Stimulated activated CD8-positive, alpha-beta memory T cell treated with anti-CD3 and anti-CD28 coated beads, Interleukin-4, amount 100 ng/mL, for 4 hours (primary cell): ENCODE data around the gene MAP4K1.
"Not testable (repeated sequence)": the region's sequence is repeated elsewhere in the genome, so short reads cannot be mapped to it uniquely, and the experiment has no call there.

Experiments
- DNase-seq, 2 donors: peaks; one replicate each; pipeline ENCODE4 v3.0.0-alpha.2; 2020; ENCODE audit warnings: low read depth in 2 of 2, low spot score in 1 of 2

The MAP4K1 gene

DNA sequence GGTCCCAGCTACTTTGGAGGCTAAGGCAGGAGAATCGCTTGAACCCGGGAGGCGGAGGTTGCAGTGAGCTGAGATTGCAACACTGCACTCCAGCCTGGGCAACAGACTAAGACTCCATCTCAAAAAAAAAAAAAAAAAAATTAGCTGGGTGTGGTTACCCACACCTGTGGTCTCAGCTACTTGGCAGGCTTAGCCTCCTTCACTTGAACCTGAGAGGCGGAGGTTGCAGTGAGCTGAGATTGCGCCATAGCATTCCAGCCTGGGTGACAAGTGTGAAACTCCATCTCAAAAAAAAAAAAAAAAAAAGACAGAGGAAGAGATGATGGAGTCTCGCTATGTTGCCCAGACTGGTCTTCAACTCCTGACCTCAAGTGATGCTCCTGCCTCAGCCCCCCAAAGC, 38.4 kb downstream of the MAP4K1 start:
- not testable (repeated sequence) for DNase-seq

DNA sequence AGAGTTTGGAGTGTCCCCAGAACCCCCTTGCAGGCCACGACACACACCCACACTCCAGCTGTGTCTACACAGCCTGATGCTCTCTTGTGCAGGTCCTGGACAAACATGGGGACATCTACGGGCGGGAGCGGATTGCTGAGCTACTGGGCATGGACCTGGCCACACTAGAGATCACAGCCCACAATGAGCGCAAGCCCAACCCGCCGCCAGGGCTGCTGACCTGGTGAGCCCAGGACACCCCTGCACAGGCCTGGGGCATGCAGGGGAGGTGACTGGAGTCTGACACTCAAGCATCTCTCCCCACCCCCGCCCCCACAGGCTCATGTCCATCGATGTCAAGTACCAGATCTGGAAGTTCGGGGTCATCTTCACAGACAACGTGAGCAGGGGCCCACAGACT, 39.9 kb downstream of the MAP4K1 start:
- DNase-seq: no peak

DNA sequence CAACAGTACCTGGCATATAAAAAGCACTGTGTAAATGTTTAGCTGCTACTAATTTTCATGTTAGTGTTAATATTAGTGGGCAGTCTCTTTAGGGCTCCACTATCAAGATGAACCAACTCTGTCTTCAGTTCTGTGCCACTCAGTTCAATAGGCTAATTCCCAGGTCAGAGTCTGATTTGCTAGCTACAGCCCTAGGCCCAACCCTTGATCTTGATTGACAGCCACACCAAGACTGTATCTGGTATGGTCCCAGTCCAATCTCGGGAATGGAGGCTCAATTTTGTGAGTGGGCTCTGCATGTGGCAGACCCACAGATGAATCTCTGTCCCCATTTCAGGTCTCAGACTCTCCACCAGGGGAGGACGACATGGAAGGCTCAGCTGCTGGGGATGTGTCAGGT, 46.1 kb downstream of the MAP4K1 start:
- DNase-seq: no peak

DNA sequence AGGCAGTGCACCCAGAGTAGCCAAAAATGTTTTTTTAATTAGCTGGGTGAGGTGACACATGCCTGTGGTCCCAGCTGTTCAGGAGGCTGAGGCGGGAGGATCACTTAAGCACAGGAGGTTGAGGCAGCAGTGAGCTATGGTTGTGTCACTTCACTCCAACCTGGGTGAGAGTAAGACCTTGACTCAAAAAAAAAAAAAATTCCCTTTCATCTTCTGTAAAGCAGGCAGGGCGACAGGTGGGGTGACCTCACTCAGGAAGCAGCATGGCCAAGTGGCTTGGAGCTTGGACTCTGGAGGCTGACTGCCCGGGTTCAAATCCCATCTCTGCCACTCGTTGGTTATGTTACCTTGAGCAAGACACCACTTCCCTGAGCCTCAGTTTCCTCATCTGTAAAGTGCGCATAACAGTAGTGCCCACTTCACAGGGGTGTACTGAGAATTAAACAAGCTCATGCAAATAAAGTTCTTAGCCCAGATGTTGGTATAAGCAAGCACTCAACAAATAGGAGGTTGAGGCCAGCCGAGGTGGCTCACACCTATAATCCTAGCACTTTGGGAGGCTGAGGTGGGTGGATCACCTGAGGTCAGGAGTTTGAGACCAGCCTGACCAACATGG, 48.3 kb downstream of the MAP4K1 start:
- no peak for DNase-seq

DNA sequence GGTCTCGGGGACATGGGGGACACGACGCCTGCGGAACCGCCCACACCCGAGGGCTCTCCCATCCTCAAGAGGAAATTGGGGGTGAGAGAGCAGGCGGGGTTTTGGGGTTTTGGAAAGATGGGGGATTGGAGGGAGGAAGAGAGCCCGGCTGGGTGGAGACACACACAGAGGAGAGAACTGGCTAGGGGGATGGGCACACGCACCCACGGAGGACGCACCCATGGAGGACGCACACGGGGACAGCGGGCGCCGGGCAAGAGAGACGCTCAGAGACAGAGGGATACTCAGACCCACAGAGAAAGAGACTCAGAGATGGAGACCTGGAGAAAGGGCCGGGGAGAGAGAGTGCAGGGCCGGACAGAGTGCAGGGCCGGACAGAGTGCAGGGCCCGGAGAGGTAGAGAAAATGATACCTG, 52.1 kb downstream of the MAP4K1 start:
- DNase-seq: no peak

DNA sequence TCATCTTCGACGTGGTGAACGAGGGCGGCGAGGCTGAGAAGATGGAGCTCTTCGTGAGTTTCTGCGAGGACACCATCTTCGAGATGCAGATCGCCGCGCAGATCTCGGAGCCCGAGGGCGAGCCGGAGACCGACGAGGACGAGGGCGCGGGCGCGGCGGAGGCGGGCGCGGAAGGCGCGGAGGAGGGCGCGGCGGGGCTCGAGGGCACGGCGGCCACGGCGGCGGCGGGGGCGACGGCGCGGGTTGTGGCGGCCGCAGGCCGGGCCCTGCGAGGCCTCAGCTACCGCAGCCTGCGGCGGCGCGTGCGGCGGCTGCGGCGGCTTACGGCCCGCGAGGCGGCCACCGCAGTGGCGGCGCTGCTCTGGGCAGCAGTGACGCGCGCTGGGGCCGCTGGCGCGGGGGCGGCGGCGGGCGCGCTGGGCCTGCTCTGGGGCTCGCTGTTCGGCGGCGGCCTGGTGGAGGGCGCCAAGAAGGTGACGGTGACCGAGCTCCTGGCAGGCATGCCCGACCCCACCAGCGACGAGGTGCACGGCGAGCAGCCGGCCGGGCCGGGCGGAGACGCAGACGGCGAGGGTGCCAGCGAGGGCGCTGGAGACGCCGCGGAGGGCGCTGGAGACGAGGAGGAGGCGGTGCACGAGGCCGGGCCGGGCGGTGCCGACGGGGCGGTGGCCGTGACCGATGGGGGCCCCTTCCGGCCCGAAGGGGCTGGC, 52.6 kb downstream of the MAP4K1 start:
- DNase-seq: no peak

DNA sequence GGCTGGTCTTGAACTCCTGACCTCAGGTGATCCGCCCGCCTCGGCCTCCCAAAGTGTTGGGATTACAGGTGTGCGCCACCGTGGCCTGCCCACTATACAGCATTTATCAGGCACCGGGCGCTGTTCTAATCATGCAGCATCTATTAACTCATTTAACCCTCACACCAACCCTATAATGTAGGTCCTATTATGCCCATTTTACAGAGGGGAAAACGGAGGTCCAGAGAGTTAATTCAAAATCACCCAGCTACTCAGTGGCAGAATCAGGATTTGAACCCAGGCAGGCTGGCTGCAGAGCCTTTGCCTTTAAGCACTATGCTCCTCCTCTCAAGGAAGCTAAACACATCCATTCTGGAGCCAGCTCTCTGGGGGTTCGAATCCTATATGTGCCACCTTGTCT, 54.3 kb downstream of the MAP4K1 start:
- no peak for DNase-seq

DNA sequence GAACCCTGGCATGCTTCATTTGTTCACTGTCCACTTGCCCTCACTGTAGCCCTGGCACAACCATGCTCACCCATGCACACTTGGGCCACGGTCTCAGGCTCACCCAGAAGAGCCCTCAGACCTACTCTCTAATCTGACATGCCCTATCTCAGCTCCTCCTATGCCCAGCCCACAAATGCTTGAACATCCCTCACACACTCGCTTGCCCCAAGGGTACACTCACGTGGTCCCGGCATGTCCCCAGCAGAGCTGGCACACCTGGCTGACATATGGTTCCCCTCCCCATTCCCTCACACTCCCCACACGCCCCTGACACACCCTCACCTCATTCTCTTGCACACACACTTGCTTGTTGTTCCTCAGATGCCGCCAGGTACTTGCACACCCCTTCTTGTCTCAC, 55.7 kb downstream of the MAP4K1 start:
- no peak for DNase-seq

DNA sequence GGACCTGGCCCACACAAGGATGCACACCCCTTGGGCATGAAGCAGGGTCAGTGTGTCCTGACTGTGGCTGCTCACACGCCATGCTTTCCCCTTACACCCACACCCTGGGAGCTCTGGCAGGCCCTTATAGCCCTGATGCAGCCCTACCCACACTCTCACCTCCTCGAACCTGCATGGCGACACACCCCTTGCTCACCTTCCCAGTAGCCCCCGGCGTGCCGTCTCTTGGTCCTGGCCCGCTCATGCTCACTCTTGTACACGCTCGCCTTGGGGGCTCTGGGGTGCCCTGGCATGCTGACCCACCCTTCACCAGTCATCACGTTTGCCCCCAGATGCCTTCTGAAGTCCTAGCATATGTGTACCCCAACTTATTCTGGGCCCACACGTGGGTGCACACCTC, 56.1 kb downstream of the MAP4K1 start:
- no peak for DNase-seq

DNA sequence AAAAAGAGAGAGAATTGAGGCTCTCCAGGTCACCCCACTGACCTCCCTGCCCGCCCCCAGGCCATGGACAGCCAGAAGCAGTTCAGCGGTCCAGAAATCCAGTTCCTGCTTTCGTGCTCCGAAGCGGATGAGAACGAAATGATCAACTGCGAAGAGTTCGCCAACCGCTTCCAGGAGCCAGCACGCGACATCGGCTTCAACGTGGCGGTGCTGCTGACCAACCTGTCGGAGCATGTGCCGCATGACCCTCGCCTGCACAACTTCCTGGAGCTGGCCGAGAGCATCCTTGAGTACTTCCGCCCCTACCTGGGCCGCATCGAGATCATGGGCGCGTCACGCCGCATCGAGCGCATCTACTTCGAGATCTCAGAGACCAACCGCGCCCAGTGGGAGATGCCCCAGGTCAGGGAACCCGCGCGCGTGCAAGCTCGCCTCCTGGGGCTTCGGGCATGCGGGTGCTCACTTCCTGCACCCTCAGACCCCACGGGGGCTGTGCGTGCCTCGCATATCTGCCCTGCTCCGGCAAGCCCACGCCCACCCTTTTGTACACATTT, 56.6 kb downstream of the MAP4K1 start:
- no peak for DNase-seq

DNA sequence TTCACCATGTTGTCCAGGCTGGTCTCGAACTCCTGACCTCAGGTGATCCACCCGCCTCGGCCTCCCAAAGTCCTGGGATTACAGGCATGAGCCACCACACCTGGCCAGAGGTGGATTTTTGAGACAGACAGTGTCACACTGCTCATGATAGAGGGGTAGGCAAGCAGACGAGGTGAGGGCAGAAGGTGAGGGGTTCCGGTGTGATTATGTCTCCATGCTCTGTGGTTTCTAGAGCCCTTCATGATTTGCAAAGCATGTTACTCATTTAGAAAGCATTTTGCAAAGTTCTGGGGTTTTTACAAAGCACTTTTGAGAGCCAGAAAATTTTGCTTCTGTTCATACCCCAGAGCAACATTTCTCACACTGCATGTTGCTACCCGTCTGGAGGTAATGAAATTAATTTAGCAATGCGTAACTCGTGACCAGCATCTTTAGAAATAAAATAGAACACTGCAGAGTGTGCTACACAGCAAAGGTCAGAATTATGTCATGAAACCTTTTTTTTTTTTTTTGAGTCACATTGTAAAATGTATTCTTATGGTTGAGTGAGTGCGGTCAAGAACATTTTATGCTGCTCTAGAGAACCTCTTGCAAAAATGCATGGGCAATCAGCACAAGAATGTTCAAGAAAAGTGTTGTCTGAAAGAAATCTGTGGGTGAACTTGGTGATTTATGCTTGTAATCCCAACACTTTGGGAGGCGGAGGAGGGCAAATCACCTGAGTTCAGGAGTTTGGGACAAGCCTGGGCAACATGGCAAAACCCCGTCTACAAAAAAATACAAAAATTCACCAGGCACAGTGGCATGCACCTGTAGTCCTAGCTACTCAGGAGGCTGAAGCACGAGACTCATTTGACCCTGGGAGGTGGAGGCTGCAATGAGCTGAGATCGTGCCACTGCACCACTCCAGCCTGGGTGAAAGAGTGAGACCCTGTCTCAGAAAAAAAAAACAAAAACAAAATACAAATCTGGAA, 58.0 kb downstream of the MAP4K1 start:
- peak in 1 of 2 donors; percentile 14 for DNase-seq

DNA sequence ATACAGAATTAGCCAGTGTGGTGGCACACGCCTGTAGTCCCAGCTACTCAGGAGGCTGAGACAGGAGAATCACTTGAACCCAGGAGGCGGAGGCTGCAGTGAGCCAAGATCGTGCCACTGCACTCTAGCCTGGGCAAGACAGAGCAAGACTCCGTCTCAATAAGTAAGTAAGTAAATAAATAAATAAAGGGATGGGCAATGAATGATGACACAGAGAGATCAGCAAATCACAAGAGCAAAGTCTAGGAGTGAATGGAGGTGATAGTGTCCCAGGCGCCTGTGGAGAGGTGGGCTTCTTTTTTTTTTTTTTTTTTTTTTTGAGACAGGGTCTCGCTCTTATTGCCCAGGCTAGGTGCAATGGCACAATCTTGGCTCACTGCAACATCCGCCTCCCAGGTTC, 58.8 kb downstream of the MAP4K1 start:
- not testable (repeated sequence) for DNase-seq

DNA sequence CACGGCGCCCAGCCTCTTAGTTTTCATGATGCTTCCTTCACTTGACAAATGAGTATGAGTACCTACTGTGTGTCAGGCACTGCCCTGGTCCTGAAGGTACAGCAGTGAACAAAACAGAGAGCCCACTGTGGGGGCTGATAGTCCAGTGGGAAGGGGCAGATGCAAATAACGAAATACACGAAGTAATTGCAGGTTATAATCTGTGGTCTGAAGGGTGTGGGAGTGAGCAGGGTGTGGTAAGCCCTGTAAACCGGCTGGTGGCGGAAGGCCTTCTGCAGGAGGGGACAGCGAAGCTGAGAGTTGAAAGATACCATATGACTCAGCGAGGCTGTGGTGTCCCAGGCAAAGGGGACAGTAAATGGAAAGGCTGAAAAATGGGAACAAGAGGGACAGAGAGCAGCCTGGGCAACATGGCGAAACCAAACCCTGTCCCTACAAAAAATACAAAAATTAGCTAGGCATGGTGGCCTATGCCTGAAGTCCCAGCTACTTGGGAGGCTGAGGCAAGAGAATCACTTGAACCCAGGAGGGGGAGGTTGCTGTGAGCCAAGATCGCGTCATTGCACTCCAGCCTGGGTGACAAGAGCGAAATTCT, 60.5 kb downstream of the MAP4K1 start:
- DNase-seq: peak in 1 of 2 donors; percentile 21

DNA sequence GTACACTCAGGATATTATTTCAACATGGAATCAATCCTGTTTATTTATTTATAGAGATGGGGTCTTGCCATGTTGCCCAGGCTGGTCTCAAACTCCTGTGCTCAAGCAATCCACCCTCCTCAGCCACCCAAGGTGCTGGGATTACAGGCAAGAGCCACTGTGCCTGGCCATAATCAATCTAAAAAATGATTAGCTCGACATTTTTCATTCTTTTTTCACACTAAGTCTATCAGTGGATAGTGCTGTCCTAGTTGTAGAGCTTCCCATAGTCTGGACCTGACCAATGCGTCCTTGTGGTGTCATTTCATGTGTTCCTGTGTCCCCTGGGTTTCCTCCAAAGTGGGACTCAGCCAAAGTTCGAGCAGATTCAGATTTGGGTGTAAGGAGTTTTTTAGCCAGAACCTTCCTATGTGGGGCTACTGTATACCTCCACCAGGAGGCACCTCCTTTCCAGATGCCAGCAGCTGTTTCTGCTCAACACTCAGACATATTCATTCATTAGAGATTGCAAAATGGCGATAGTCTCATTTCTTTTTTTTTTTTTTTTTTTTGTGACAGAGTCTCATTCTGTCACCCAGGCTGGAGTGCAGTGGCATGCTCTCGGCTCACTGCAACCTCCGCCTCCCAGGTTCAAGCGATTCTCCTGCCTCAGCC, 61.1 kb downstream of the MAP4K1 start:
- no peak for DNase-seq

DNA sequence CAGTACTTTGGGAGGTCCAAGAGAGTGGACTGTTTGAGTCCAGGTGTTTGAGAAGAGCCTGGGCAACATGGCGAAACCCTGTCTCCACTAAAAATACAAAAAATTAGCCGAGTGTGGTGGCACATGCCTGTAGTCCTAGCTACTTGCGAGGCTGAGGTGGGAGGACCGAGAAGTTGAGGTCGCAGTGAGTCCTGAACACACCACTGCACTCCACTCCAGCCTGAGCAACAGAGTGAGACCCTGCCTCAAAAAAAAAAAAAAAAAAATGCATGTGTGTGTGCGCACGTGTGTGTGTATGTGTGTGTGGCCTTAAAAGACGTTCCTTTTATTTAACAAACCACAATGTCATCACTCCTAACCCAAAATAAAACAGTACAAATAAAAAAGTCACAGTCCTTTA, 62.6 kb downstream of the MAP4K1 start:
- DNase-seq: no peak

DNA sequence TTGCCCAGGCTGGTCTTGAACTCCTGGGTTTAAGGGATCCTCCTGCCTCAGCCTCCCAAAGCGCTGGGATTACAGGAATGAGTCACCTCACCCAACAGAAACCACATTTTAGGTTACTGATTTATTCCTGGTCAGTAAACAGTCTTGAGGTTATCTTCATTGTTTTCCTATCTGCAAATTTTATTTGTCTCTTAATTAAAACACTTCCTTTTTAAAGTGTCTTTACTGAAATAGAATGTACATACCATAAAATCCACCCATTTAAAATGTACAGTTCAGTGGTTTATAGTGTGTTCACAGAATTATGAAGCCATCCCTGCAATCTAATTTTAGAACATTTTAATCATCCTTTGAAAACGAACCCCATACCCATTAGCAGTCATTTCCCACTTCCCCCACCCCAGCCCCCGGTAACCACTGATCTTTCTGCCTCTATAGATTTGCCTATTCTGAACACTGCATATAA, 63.0 kb downstream of the MAP4K1 start:
- DNase-seq: no peak

DNA sequence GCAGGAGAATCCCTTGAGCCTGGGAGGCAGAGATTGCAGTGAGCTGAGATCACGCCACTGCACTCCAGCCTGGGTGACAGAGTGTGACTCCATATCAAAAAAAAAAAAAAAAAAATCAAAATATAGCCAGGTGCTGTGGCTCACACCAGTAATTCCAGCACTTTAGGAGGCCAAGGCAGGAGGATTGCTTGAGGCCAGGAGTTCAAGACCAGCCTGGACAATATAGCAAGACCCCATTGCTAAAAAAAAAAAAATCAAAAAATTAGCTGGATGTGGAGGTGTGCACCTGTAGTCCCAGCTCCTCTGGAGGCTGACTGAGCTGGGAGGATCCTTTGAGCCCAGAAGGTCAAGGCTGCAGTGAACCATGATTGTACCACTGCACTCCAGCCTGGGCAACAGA, 64.5 kb downstream of the MAP4K1 start:
- not testable (repeated sequence) for DNase-seq

DNA sequence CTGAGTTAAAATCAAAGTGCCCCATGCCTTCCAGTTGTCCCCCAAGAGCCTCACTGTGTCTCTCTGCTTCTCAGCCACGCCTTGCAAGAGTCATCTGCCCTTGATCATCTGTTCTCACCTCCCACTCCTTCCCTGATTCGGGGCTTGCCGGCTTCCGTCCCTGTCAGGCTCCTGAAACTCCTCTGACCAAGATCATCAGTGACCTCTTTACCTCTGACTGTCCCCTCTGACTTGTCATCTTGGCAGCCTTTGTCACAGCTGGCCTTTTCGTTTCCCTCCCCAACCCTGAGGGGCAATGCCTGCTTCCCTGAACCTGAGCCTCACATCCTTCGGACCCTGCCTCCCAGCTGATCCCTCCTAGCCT, 66.3 kb downstream of the MAP4K1 start:
- peak in 1 of 2 donors; percentile 38 for DNase-seq

DNA sequence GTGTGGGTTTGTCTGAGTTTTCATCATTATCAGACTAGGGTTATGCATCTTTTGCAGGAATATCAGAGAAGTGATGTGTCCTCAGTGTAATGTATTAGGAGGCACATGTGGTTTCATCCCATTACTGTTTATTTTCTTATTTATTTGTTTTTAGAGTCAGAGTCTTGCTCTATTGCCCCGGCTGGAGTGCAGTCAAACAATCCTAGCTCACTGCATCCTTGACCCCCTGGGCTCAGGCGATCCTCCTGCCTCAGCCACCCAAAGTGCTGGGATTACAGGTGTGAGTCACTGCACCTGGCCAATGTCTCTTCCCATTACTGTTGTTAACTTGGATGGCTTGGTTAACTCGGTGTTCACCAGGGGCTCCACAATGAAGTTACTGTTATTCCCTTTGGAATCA, 67.4 kb downstream of the MAP4K1 start:
- no peak for DNase-seq

DNA sequence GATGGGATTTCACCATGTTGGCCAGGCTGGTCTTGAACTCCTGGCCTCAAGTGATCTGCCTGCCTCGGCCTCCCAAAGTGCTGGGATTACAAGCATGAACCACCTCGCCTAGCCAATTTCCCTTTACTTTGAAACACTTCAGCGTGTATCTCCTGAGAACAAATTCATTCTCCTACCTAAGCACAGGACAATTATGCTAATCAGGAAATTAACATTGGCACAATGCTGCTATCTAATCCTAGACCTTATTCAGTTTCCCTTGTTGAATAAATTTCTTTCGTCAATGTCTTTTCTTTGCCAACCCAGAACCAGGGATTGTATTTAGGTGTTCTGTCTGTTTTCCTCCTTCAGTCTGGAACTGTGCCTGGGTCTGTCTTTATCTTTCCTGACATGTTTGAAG, 67.8 kb downstream of the MAP4K1 start:
- no peak for DNase-seq

DNA sequence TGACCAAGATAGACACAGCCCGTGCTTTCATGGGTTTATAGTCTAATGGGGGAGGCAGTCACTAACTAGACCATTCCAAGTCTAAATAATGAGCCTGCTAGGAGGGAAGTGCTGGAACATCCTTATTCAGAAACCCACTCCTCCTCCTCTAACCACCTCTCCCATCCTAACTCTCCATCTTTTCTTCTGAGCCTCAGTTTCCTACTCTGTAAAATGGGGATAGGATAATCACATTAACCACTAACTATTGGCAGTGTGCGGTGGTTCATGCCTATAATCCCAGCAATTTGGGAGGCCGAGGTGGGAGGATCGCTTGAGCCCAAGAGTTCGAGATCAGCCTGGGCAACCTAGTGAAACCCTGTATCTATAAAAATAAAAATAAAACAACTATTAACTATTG, 68.7 kb downstream of the MAP4K1 start:
- no peak for DNase-seq
